SHP77 treated with DMSO at 0.1 percent for 48 hours (cell line): ENCODE measurements around the gene SPINK13.
"Not testable (repeated sequence)": the region's sequence is repeated elsewhere in the genome, so short reads cannot be mapped to it uniquely, and the experiment has no call there.

Experiments used
- DNase-seq: peaks from one replicate; lab custom pipeline; 2025; lab: John Stamatoyannopoulos, UW

The SPINK13 gene, protein sequence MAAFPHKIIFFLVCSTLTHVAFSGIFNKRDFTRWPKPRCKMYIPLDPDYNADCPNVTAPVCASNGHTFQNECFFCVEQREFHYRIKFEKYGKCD

DNA sequence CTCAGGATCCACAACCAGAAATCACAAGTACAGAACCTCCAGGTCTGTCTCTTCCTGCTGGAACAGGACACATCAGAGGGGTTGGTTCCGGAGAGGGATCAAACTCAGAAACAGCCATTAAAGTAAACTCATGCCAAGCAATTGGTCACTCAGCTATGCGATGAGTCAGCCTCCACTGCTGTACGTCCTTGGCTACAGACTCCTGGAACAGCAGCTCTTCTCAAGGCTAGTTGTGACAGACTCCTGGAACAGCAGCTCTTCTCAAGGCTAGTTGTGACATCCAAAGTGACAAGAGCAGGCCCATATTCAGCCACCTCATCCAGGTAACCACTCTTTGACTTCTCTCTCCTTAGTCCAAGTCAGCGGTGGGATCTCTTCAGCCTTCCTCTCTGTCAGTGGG, at the start of gene SPINK13:
TSS of gene SPINK13 (plus strand) at position 229 of the 400 bp plus-strand sequence. CDS start 1,279 bp downstream, outside the sequence.
- DNase-seq = no peak

DNA sequence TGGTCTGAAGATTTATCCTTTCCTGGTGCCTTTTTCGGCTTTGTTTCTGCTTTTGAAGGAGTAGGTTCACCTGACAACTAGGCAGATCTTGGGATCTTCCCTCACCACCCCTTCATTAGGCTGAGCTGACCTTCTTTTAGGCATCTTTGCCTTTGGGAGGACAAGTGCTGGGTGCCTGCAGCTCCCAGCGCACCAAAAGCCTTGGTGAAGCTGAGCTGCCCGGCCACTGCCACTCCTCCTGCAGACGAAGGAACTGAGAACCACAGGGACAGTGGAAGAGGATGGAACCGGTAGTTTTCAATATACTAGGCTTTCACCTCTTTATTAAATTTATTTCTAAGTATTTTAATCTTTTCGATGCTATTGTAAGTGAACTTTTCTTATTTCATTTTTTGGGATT, 47.1 kb upstream of the SPINK13 start:
- no peak for DNase-seq

DNA sequence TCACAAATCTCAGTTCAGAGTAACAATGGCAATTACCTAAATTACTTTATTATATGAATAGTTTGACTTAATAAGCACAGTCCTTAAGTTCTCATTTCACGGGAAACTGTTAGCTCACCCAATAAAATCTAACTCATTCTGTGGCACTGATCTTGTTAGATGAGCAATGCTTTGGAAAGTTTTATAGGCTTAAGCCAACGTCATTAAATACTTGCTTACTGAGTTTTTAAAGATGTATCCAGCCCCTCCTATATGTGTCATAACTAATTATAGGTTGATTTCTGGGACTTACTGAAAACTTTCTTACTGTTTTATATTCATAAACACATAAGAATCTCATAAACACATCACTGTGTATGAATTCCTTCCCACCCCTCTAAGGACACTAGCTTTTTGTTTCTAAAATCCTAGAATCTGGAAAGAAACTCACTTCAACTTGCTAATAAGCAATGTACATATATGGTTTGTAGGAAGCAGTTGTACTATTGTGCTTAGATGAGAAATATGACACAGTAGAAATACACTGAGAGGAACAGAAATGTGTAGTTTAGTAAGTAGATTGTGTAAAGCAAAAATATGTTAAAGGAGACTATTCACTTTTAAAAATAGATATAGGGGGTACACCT, 44.4 kb upstream of the SPINK13 start:
- no peak for DNase-seq

DNA sequence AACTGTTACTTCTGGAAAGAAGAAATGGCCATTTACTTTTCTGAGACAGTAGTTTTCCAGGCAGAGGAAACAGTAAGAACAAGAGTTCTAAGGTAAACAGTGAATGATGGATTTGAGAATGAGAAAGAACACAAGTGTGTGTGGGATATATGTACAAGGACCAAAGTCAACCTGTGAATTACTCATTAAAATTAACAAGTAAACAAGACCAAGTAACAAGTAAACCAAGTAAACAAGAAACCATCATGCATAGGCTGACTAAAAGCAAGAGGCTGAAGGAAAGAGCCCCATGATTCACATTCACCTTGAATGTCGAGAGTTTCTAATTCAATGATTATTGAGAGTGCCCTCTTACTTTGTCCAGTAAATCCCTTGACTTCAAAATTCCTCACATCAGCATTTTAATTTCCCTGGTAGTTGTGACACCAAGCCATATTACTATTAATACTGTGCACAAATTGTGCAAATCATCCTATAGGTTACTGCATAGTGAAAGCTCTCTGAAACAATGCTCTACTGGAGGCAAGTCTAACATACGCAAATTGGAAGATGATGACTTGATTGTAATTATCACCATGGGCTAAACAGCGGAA, 40.1 kb upstream of the SPINK13 start:
- no peak for DNase-seq

DNA sequence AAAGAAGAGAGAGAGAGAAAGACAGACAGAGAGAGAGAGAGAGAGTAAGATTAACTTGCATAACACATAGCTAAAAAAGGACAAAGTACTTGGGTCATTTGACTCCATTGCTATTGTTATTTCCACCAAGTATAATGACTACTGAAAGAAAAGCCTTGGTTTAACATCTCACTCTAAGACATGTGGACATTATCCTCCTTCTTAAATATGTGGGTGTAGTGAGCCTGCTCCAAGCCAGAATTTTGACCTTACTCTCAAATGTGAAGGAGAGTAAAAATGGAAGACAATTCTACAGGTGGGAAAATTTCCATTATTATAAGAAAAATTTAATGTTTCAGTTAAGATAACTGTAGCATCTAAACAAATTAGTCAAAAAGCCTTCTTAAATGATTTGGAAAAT, 38.8 kb upstream of the SPINK13 start:
- DNase-seq = no peak

DNA sequence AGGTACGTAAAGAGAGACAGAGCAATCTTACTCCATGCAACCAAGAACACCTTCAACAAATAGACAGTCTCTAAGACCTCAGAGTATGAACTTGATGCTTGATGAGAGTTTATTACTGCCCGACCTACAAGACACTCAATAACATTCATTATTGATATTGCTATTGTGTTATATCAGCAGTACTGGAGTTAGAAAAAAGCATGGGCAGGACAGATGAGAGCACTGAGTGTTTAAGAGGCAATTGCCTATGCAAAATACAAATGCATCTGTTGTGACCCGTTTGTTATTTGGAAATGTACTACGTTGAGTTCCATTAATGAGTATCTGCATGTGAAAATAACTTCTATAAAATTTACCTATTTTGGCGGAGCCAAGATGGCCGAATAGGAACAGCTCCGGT, 38.4 kb upstream of the SPINK13 start:
- no peak for DNase-seq

DNA sequence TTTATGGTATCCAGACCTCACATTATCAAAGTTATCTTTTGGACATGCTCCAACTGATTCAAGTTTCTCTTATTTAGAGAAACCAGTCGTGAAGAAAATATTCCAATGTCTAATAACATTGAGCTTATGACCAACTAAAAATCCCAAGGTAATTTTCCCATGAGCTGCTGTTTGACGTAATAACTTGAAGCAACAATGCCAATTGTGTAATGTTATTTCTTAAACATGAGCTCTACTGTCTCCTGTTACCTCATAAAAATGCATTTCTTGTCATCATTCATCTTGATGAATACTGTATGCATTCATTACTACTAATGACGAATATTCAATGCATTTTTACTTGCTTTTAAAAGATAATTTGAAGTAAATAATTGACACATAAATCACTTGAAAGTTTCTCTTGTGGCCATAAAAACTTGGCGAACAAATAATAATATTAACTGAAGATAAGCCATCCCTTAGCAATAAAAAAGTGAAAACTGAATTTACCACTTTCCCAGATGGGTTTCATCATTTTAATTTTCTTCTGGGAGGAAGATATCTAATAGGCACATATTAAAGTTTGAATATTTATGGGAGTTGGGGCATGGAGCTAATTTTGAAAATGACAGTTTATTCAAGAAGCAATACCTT, 30.7 kb upstream of the SPINK13 start:
- DNase-seq = no peak

DNA sequence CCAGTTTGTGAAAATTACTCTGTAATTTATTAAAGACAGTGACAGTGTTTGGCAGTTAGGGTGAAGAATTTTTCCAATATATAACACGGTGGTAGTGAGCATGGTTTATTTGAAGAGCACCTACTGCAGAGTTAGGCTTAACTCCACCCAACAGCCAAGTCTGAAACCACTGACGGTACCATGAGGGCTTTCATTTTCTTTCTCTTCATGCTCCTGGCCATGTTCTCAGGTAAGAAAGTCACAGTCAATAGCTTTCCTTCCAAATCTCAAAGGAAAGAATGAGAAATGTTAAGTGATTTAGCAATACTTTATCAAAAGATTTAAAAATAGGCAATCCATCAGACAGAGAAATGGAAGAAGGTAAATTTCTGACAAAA, 30.2 kb upstream of the SPINK13 start, which contains the start of gene MARCOL:
TSS of gene MARCOL (plus strand) at position 108 of the 377 bp plus-strand sequence. CDS start at position 181, 73 bp downstream.
- DNase-seq = no peak

DNA sequence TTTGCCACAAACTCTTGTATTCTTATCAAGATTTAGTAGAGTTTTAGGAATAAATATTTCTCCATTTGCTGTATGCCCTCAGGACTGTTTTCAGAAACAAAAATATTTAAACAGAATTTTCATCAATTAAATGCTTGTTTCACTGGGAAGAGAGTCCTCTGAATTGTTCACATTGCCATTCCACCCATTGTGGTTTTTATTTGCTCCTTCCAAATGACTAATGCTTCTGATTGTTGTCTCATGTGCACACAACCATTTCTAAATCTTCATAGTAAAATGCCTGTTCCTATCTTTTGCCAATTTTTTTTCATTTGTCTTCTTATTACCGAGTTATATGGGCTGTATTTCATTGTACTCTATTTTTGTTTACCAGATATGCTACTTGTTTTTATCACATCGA, 19.7 kb upstream of the SPINK13 start:
- no peak for DNase-seq

DNA sequence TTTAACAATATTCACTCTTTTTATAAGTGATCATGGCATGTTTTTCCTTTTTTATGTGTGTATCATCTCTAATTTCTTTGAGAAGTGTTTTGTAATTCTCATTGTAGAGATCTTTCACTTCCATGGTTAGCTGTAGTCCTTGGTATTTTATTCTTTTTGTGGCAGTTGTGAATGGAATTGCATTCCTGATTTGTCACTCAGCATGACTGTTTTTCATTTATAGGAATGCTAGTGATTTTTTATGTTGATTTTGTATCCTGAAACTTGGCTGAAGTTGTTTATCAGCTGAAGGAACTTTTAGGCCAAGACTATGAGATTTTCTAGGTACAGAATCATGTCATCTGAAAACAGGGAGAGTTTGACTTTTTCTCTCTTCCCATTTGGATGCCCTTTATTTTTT, 13.1 kb upstream of the SPINK13 start:
- DNase-seq = no peak

DNA sequence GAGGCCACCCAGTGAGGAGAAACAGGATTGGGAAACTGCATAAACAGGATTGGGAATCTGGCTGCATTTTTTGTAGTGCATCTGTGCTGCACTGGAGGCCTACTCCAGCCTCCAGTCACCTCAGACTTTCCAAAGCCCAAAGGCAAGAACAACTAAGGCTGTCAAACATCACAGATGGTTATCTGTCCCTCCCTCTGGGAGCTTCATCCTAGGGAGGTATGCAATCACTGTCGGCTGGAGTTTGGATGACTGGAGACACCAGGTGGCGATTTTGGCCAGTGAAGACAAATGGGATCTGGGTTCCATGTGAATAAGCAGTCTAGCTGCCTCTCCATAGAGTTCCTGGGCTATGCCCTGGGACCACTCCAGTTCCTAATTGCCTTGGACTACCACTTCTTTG, 9.3 kb upstream of the SPINK13 start:
- no peak for DNase-seq

DNA sequence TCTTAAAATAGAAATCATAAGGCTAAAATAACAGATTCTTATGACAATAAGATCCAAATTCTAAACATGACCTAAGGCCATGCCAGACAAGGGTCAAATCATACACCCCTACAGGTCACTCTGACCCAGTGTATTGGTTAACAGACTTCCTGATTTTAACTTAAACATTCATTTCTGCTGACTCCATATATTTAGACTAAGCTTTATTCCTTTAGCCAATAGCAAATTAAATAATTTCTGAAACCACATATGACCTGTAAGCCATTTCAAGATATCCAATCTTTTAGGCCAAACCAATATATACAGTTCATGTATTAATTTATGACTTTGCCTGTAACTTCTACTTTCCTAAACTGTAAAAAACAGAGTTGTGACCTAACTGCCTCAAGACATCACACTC, 7.4 kb upstream of the SPINK13 start:
- no peak for DNase-seq

DNA sequence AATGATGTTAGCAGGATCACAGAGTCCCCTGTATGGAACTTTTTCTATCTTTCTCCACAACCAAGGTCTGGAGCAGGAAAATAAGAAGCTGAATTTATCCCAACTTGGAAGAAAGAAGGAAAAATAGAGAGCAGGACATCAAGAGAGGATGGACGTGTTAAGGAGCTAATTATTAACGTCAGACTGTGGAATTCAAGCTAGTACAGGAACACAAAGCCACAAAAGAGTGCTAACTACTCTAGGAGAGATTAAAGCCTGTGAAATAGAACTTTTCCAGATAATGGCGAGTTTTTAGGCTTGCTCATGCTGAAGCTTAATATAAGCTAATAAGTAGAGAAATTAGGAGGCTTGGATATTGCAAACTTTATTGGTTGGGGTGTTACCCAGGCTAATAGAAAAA, 632 bp upstream of the SPINK13 start:
- no peak for DNase-seq

DNA sequence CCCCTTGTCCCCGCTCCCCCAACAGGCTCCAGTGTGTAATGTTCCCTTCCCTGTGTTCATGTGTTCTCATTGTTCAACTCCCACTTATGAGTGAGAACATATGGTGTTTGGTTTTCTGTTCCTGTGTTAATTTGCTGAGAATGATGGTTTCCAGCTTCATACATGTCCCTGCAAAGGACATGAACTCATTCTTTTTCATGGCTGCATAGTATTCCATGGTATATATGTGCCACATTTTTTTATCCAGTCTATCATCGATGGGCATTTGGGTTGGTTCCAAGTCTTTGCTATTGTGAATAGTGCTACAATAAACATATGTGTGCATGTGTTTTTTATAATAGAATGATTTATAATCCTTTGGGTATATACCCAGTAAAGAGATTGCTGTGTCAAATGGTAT, 6.5 kb downstream of the SPINK13 start:
- DNase-seq = not testable (repeated sequence)

DNA sequence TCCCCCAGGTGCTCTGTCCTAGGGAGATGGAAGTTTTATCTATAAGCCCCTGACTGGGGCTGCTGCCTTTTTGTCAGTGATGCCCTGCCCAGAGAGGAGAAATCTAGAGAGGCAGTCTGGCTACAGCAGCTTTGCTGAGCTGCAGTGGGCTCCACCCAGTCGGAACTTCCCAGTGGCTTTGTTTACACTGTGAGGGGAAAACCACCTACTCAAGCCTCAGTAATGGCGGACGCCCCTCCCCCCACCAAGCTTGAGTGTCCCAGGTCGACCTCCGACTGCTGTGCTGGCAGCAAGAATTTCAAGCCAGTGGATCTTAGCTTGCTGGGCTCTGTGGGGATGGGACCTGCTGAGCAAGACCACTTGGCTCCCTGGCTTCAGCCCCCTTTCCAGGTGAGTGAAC, 12.3 kb downstream of the SPINK13 start:
- DNase-seq = not testable (repeated sequence)

DNA sequence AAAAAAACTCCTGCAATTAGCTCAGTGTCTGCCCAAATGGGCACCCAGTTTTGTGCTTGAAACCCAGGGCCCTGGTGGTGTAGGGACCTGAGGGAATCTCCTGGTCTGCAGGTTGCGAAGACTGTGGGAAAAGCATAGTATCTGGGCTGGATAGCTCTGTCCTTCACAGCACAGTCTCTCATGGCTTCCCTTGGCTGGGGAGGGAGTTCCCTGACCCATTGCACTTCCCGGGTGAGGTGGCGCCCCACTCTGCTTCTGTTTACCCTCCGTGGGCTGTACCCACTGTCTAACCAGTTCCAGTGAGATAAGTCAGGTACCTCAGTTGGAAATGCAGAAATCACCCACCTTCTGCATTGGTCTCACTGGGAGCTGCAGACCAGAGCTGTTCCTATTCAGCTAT, 12.7 kb downstream of the SPINK13 start:
- not testable (repeated sequence) for DNase-seq

DNA sequence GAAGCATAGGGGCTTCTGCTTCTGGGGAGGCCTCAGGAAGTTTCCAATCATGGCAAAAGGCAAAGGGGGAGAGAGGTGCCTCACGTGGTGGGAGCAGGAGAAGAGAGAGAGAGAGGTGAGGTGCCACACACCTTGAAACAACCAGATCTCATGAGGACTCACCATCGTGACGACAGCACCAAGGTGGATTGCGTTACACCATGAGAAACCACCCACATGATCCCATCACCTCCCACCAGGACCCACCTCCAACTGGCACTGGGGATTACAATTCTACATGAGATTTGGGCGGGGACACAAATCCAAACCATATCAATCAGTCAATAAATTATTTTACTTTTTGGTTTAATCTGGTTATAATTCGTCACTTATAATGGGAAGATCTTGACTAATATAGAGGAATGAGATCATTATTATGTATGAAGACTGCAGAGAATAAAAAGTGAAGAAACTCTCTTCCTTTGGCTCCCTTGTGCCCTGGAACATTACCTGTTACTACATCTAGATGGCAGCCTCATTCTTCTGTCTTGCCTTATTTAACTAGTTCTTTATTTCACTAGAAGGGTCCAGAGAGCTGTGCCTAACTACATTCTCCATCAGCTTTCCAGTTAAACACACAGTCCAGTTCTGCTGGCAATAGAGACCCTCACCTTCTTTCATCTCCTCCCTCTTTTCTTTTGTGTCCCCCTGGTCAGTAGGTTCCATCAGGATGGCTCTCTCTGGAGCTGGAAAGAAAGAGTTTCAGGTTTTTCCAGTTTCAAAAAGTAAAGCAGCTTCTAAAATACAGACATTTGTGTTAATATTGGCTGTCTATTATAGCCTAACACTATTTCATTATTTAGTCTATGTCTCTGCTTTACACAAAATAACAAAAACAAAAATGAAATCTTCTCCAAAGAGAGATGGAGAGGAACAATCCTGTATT, 21.9 kb downstream of the SPINK13 start:
- DNase-seq = peak; percentile 32

DNA sequence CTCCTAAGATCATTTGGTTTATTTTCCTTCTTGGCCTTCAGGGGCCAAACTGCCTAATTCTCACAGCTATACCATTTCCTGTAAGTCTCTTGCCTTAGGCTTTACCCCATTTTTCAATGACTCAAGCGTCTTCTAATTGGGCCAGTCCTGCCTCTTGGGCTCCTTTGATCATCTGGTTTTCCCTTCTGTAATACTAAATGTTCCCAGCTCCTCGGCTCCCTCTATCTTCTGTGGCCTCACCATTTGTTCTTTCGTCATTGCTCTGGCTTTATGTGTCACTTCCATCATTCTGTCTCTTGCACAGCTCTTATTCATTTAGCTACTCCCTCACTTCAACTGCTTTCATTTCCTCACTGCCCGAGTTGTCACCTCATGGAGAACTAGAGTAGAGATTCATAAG, 29.1 kb downstream of the SPINK13 start:
- DNase-seq = no peak

DNA sequence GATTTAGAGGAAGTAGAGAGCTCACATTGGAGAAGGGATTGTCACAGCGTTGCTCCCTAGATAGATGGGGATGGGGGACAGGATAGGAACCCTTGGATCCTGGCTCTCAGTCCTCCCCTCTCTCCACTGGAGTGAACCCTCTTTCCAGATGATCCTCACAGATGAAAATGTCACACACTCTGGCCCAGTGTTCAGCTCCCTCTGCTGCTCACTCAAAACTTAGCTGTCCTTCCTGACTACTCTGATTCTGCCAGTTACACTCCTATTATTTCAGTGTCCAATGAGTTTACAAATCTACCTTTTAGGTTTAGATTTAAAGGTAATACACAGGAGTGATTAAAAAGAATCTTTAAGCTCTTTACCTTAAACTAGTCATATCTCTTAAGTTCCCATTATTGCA, 37.9 kb downstream of the SPINK13 start:
- DNase-seq = no peak

DNA sequence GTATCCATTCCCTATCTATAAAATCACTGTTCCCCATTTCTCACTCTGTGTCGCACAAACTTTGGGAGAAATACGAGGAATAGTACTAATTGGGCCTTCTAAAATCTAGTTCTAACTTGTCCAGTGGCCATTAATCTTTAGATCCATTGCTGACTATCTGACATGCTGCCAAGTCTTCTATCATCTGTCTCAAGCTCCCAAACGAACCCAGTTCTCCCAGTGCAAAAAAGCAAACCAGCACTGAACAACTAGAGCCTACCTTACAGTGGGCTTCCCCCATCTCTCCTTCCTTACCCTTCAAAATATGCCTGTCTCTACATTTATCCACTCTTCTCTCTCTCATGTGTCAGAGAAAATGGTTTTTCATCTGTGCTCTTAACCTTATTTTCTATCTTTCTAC, 40.4 kb downstream of the SPINK13 start:
- DNase-seq = no peak

DNA sequence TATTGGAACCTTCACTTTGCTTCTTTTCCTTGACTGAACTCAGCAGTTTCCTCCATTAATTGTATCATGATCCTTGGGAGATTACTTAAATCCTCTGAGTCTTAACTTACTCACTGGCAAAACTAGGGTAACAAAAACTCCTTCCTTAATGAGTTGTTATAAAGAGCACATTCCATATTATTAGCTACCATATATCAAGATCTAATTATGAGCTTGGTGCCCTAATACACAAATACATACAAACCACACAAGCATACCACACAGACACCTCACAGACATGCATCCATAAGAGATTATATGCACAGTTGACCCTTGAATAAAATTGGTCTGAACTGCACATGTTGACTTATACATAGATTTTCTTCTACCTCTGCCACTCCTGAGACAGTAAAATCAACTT, 41.2 kb downstream of the SPINK13 start:
- no peak for DNase-seq

DNA sequence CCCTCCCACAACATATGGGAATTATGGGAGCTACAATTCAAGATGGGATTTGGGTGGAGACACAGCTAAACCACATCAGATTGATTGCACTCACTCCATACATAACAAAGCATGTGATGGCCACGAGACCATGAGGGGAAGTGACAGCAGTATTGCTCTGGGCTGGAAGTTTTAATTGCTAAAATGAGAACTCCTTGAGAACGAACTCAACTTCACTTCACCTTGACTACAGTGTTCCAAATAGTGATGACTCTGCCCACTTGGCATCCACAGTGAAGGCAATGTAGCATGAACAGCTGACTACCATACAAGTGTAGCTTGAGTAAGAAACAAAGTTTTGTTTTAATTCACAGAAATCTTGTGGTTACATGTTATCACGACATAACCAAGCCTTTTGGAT, 42.9 kb downstream of the SPINK13 start:
- no peak for DNase-seq
